RPMI8226 (cell line): ENCODE results near the gene FOXJ3.

ENCODE experiments used
- DNase-seq: peaks from one replicate; pipeline ENCODE4 v3.0.0-alpha.2; 2015

The FOXJ3 gene

DNA sequence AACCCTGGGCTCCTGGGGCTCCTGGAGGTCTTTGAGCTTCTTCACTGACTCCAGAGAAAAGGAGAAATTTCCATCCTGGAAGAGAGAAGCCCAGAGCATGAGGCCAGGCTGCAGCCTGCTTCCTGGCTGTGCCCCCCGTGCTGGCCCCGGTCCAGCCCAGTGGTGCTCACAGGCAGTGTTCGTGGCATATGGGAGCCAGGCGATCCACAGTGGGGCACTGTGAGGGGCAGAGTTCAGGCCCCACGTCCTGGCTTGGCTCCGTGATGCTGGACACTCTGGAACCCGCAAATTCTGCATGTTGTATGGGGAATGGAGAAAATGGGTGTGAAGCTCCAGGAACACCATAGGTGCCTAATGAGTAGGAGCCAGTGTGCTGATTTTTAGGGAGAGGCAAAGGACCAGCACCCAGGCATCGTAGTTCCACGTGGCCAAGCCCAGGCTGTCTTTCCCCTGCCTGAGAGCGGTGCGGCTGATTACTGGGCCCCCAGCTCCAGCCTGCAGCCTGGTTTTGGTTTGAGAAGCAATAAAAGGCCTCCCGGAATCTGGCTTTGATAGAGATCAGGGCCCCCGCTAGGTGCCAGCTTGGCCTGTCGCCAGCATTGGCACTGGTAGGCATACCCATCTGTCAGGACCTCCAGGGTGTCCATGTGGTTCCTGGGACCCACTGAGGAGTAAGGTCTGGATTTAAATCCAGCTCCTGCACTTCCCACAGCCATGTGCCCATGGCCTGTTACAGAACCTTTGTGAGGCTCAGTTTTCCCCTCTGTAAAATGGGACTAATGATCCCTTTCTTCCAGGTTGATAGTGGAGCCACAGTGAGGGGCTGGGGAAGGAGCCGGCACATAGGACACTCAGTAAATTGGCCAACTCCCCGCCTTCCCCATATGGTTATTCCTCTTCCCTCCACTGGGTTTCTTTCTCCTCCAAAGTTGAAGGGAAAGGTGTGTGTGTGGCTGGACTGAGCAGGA lies 171.2 kb downstream of the FOXJ3 start:
- DNase-seq: no peak

DNA sequence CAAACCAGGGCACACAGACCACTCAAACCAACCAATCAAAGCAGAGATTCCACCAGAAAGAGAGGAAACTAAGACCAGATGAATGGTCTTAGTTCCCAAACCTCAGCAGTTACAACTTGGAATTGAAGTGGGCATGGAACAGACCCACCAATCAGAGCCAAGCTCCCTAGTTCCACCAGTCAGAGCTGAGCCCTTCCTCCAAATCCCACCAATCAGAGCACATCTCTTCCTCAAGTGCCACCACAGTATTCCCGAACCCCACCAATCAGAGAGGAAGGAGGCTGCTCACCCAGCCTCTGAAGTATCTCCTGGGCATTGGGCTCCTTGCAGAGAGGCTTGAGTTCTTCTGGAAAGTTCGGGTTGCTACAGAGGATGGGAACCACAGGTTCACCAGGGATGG lies 171.9 kb downstream of the FOXJ3 start:
- DNase-seq: no peak

DNA sequence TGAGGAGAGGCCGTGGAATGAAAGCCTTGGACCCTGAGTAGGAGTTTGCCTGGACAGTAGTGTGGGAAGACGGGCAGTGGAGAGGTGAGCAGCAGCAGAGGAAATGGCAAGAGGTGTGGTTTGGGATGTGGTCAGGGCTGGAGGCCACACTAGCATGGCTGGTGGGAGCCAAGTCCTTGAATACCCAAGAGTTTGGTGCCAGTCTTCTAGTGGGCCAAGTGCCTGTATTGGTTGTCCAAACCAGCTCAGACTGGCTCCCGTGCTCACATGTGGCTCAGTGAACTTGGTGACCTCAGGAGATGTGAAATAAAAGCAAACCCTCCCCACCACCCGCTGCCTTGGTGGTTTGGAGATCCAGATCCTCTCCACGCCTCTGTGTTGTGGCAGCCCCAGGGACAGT lies 172.9 kb downstream of the FOXJ3 start:
- no peak for DNase-seq

DNA sequence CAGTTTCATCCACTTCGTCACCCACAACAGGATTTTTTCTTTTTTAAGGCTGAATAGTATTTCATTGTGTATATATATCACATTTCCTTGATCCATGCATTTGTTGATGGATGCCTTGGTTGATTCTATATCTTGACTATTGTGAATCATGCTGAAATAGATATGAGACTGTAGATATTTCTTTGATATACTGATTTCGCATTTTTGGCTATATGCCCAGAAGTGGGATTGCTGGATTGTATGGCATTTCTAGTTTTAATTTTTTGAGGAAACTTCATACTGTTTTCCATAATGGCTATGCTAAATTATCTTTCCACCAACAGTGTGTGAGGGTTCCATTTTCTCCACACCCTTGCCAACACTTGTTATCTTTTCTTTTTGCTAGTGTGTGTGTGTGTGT lies 176.8 kb downstream of the FOXJ3 start:
- no peak for DNase-seq

DNA sequence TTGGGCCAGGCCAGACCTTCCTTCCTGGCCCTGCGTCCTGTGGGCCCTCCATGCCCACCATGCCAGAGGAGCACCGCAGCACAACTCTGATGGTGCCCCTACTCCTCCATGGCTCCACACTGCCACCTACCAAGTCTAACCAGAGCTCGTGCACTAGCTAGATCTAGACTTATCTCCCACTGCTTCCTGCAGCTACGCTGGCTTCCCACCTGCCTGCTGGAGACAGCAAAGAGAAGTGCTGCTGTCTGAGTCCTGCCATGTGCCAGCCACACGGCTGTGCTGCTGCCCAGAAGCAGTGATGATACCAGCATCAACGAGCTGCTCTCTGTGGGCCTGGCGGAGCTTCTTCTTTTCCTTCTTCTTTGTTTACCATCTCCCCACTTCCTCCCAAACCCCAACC lies 177.4 kb downstream of the FOXJ3 start:
- peak; percentile 62 for DNase-seq

DNA sequence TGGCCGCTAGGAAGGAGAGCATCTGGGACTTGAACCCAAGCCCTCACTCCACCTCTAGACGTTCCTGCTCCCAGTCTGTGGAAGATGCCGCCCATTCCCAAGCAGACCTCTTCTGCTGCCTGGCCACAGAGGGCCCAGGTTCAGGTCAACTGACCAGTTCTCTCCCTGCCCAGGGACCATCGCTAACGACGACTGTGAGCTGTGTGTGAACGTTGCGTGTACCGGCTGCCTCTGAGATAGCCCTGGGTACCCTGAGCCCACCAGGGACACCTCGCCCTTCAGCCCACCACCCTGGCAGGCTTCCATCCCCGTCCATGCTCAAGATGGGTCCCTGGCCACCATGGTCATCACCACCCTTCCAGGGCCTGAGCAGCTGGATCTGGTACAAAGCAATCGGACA lies 179.7 kb downstream of the FOXJ3 start:
- DNase-seq: no peak

DNA sequence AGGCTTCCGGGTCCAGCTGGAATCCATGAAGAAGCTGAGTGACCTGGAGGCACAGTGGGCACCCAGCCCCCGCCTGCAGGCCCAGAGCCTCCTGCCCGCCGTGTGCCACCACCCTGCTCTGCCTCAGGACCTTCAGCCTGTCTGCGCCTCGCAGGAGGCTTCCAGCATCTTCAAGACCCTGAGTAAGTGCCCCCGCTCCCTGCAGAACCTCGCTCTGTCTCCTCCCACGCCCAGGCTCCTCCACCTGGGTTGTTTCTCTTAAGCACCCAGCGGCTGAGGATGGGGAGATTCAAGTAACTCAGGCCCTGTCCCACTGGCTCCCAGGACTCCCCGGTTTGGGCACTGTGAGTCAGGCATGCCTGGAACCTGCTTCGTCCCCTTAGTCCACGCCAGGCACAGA lies 180.3 kb downstream of the FOXJ3 start:
- no peak for DNase-seq

DNA sequence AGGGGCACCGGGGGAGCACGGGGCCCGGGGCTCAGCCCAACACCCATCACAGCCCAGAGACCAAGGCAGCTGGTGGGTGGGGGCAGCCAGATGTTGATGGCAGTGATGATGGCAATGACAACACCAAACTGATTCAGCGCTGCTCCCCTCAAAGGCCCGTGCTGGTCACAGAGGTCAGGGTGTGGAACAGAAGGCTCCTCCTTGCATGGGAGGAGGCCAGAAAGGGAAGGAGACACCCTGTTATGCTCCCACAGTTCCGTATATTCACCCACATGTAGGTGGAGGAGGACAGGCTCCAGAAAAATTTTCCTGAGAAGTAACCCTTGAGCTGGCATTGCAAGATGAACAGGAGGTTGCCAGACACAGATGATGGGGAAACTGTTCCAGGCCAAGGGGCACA lies 181.4 kb downstream of the FOXJ3 start:
- DNase-seq: no peak

DNA sequence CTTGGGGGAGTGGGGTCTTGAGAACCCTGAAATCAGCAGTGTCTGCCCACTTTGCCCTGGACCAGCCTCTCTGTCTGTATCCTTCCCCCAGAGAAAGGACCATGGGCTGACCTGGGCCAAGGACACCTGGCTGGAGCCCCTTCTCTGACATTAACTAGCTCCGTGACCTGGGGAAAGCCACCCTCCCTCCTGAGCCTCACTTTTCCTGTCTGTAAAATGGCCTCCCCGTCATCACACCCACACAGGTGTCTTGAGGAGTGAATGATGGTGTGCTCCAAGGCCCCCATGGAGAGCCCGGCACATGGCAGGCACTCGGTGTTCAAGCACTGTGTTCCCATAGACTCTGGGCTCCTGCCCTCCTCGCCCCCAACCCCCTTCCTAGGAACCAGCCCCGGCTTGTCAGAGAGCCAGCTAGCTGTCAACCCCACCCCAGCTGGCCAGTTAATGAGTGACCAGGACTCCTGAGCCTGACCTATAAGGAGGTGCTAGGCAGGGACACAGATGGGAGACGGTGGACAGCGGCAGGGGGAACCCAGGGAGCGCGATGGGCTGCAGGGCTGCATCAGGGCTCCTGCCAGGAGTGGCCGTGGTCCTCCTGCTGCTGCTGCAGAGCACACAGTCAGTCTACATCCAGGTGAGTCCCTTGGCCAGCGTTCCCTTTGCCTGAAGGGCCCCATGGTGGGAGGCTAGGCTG lies 182.0 kb downstream of the FOXJ3 start, which contains the start of gene GUCA2B:
GUCA2B (plus strand) TSS at position 504 of the 694 bp plus-strand sequence; CDS start at position 545, 41 bp downstream.
- no peak for DNase-seq

DNA sequence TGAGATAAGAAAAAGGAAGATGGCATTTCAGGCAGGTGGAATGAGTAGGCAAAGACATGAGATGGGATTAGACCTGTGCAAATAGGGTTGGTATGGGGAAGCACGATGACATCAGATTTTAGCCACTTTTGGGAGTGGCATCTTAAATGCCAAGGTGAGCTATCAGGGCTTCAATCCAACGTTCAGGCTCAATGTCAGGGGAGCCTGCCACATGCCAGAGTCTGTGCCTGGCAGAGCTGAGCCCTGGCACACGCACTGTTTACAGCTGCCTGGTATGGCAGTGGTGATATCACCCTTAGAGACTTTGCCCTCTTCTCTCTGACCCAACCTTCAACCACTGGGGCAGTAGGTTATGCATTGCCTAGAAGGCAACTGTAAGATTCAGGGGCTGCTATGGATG lies 182.9 kb downstream of the FOXJ3 start:
- no peak for DNase-seq

DNA sequence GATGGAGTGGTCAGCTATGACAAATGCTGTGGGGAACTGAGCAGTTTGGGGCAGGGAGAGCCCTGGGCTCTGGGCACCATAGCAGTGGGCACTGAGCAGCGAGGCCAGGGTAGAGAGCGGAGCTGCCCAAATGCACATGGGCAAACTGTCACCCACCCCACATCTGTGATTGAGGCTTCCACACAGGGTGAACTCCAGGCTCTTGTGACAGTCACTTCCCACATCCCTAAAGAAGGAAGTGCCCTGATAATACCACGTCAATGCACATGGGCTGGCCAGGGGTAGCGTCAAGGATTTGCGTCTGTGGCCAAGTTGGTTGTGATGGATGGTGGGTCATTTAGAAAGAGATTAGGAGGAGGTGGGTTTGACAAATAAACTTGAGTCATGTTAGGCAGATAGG lies 184.4 kb downstream of the FOXJ3 start:
- no peak for DNase-seq

DNA sequence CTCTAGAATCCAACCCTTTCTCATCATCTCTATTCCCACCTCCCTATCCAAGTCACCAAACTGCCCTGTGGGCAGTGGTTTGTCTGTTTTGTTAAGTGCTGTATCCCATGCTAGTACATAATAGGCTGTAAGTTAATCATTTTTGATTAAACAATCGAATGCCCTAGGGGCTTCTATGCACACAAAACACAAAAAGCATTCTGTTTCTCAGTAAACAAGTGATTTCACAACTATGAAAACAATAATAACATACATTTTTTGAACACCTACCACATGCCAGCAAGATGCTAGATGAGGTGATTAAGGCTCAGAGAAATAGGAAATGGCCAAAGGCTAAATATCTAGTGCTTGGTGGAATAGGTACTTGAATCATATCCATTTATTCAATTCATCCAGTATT lies 186.9 kb downstream of the FOXJ3 start:
- DNase-seq: no peak

DNA sequence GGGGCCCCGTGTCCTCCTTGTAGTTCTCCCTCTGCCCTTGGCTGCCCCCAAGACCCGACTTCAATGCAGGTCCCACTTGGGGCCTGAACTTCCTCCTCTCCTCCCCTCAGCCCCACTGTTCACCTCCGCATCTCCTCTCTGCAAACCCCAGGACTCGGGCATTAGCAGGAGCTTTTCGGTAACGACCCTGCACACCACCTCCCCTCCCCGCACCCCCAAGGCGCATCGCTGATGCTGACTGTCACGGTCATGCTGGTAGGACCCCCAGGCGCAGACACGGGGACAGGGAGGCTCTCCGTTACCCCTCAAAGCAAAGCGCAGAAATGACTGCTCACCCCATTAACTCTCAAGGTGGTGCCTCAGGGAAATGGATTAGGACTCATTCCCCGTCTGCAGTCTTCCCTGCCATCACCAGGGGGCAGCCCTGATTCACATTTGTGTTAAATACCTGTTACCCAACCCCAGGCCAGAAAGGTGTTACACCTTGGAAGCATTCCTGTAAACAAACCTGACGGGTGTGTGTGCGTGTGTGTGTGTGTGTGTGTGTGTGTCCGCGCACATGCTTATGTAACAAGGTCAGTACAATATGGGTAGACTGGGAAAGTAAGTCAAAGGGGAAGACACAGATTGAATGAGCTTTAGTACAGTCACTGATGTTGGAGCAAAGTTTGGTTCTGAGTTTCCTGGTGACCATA lies 188.3 kb downstream of the FOXJ3 start:
- peak; percentile 83 for DNase-seq

DNA sequence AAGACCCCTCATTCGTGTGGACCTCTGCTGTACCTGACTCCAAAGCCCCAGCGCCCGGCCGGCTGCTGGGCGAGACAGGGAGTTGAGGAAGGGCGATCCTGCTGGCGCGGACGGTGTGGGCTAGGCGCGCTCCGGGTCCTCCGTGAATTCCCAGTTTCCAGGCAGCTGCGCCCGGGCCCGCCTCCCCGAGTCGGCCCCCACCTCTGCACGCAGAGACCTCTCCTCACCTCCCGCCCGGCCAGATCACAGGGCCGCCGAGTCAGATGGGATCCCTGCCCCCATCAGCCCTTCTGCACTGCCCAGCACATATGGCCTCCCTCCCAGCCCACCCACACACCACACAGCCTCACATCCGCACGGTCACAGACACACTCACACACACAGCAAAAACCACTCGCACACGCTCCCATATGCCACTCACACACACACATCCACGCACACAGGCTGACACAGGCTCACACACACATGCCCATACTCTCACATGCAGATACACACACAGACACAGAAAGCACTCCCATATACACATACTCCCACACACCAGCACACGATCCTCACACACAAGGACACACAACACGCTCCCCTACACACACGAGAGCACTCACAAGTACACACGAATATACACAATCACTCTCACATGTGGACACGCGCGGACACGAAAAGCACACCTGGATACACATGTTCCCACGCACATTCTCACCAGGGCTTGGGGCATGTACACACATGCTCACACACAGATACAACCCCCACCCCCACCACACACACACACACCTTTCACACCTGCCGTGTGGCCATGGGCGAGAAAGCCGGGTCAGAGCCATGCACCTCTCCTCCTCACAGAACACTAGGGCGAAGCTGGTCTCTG lies 189.0 kb downstream of the FOXJ3 start:
- DNase-seq: no peak

DNA sequence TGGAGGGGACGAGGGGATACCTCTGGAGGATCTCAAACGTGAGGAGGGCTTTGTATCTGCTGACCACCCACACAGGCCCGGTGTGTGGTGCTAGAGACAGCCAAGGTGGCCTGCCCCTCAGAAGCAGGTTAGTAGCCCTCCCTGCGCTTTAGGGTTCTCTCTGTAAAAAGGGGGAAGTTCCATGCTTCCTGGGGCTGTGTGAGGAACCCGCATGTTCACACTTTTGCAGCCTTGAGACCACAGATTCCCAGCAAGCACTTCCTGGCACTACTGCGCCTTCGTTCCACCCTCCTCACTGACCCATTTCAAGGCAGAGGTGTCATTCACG lies 189.7 kb downstream of the FOXJ3 start:
- no peak for DNase-seq

DNA sequence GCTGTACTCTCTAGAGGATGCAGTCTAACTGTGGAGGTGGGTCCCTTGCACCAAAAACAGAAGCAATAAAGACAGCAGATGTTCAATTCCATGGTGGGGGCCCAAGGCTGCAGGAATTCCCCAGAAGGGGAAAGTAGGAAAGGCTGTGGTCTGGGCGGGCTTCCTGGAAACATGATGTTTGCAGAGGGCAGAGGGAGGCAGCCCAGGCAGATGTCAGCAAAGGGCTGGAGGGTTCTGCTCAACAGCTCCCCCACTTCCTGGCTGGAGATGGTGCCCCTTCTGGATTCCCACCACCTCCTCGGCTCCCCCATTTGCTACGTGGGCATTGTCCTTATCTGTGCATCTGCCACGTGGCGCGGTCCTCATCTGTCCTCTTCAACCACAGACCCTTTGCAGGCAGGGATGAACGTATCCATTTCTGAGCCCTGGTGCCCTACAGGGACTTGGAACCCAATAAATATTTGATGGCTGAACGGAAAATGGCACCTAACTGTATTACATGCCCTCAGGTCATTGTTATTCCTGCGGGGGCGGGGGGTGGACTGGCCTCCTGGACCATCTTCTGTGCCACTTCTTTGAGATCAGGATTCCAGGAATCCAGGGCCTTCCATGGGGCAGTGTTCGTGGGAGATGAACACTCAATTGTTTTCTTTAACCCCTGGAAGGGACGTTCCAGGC lies 190.2 kb downstream of the FOXJ3 start:
- DNase-seq: no peak

DNA sequence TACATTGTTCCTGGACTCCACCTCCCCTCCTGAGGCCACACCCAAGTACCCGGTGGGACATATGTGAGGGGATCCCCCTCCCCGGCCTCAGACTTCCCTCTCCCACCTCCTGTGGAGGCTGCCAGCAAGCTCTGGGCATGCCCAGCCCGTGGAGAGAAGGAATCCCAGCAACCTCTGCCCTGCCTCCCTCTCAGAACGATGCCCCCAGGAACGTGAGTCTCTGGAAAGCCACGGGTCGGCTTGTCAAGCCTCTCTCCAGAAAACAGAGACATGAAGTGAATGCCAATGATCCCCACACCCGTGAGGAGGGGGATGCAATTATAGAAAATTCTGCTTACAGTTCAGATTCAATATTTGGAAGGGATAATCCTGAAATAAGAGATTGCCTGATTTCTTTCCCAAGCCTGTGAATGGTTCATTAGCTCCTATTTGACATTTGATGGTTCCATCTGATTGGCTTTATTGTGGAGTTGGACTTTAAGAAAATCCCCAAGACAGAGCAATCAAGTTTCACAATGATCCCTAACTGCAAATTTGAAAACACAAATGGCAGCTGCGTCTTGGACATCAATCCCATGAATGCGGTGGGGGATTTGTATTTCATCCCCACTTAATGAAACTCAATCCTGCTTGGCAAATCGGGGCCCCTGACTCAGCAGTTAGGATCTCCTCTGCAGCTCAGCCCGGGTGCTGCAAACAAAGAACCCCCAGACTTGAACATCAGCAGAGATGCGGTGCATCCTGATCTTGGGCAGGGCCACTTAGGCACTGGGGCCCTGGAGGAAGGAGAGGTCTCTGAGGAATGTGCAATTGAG lies 190.9 kb downstream of the FOXJ3 start:
- DNase-seq: no peak

DNA sequence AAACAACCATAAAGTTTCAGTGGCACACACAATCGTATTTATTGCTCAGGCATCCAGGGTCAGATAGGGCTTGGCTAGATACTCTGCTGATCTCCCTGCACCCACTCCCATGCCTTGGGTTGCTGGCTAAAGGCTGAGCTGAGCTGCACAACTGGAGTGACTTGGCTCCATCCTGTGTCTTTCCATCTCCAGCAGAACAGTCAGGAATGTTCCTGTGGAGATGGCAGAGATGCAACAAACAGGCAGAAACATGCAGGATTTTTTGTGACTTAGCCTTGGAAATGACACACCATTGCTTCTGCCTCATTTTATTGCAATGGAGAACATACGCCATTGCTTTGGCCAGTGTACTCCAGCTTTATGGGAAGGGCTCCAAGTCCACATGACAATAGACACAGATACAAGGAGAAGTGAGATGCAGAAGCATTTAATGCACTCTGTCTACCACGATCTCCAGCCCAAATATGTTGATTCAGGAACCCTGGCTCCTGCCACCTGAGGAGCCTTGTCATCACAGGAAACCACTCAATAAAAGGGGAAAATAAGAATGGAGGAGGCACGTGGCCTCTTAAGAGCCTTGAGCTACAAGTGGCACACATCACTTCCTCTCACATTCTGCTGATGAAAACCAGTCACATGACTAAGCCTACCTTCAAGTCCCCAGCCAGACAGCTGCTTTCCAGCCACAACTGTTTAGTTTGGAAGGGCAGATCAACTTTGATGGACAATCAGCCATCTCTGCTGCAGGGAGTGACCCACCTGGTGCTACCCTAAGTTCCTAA lies 191.9 kb downstream of the FOXJ3 start:
- DNase-seq: peak; percentile 20

DNA sequence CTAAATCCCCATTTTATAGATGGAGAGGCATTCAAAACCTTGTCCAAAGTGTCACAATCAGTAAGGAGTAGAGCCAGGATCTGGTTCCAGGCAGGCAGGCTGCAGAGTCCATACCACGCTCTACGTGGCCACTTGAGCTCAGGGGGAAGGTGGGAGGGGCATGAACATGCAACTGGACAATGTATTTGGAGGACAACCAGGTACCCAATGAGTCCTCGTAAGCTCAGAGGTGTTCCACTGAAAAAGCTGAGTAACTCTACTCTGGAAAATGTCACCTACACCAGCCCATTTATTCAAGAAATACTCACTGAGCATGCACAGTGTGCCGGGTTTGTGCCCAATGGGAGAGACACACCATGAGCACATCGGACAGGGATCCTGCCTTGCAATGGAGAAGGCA lies 193.1 kb downstream of the FOXJ3 start:
- DNase-seq: no peak

DNA sequence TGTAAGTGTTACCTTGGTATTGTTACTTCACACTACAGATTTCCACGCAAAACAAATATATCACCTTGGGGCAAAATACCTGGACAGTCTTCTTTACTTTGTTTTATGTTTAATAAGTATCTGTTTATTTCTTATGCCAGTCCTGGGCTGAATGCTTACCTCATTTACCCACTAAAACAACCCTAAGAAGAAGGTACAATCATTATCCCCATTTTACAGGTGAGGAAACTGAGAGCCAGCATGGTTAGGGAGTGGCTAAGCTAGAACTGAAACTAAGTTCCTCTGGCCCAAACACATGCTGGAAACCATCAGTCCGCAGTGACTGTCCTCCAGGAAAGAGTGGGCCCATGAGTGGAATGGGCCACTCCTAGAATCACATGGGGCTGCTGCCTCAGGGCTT lies 194.8 kb downstream of the FOXJ3 start:
- no peak for DNase-seq
